ENCODE results near the gene PVALEF. TPM values are rescaled to one million over a fixed set of nuclear protein-coding genes. Genes with fewer than 3 reads are reported as not detected.

The PVALEF gene
- total RNA-seq, 1 donor from 2014 or later, result not detected

GRCh38 chr17:81129289-81129688, 36.0 kb upstream of the PVALEF start:
- CTCF ChIA-PET, result no interaction called here
- DNase-seq, result no peak
- Mint-ChIP-seq H3K9me3 (no peaks in the 10 kb centered on the region), H3K4me3 (no peak overlapping the region), H3K36me3 (ENCODE audit: low read depth) (no peaks in the 10 kb centered on the region), H3K27me3 (no peaks in the 10 kb centered on the region), H3K4me1 (no peaks in the 10 kb centered on the region), H3K27ac (no peak overlapping the region)
- TF ChIP-seq, protein P1, sequence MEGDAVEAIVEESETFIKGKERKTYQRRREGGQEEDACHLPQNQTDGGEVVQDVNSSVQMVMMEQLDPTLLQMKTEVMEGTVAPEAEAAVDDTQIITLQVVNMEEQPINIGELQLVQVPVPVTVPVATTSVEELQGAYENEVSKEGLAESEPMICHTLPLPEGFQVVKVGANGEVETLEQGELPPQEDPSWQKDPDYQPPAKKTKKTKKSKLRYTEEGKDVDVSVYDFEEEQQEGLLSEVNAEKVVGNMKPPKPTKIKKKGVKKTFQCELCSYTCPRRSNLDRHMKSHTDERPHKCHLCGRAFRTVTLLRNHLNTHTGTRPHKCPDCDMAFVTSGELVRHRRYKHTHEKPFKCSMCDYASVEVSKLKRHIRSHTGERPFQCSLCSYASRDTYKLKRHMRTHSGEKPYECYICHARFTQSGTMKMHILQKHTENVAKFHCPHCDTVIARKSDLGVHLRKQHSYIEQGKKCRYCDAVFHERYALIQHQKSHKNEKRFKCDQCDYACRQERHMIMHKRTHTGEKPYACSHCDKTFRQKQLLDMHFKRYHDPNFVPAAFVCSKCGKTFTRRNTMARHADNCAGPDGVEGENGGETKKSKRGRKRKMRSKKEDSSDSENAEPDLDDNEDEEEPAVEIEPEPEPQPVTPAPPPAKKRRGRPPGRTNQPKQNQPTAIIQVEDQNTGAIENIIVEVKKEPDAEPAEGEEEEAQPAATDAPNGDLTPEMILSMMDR (IDR thresholded peaks at IDR 0.05), result no peak
- POLR2A ChIA-PET, result no interaction called here
- no peak for ATAC-seq (ENCODE audit: low read depth)
- intact Hi-C loops (cut with micrococcal nuclease), result no loop called here

- ChIA-PET CTCF (no interaction called here), POLR2A (no interaction called here)
- intact Hi-C loops (cut with micrococcal nuclease), result no loop called here
- Mint-ChIP-seq H3K4me3 (no peak overlapping the region), H3K9me3 (no peaks in the 10 kb centered on the region), H3K27me3 (no peaks in the 10 kb centered on the region), H3K4me1 (no peaks in the 10 kb centered on the region), H3K36me3 (ENCODE audit: low read depth) (no peaks in the 10 kb centered on the region), H3K27ac (no peak overlapping the region)
- DNase-seq (no peak), ATAC-seq (ENCODE audit: low read depth) (no peak)
- TF ChIP-seq, protein P1 (IDR thresholded peaks at IDR 0.05), result no peak
Measured at GRCh38 chr17:81129711-81130367, 35.5 kb upstream of the PVALEF start.

DNA sequence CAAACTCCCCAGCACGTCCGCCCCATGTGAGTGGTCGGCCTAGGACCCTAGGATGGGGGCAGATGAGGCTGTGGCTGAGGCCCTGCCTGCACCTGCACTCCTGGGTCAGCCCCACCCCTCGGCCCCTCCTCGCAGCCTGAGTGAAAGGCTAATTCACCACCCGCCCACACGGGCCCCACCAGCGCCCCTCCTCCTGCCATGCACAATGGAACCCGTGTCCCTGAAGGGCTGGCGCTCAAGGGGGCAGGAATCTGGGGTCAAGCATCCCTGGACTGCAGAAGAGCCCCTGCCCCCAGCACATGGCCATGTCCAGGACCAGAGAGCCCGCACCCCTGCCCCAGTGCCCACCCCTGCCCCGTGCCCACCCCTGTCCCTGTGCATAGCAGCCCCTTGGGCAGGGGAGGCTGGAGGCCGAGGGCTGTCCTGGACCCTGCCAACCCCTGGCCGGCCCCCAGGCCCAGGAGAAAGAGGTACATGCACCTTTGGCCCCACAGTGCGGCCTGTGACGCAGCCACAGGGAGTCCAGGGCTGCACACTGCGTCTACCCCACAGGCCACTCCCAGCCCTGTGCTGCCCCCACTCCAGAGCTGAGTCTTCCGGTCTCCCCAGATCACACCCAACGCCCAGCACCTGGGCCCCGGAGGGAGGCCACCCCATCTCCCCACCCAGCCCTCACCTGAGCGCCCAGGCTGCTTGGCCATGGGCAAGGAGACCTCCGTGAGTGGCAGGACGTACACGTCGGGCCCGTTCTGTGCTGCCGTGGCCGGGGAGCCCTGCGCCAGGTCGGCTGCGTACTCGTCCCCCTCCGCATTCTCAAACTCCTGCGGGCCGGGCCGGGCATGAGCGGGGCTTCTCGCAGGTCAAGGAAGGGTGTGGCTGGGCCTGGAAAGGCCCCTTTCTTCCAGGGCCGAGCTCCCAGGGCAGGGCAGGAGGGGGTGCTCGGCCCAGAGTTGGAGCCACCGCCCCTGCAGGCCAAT, 34.6 kb upstream of the PVALEF start:
- CTCF ChIA-PET, result no interaction called here
- intact Hi-C loops (cut with micrococcal nuclease), result no loop called here
- Mint-ChIP-seq H3K4me1 (no peaks in the 10 kb centered on the region), H3K27me3 (no peaks in the 10 kb centered on the region), H3K9me3 (no peaks in the 10 kb centered on the region), H3K4me3 (no peak overlapping the region), H3K36me3 (ENCODE audit: low read depth) (no peaks in the 10 kb centered on the region), H3K27ac (no peak overlapping the region)
- POLR2A ChIA-PET, result no interaction called here
- TF ChIP-seq, protein P1 (IDR thresholded peaks at IDR 0.05), result no peak
- ATAC-seq (ENCODE audit: low read depth) (no peak), DNase-seq (no peak)

DNA sequence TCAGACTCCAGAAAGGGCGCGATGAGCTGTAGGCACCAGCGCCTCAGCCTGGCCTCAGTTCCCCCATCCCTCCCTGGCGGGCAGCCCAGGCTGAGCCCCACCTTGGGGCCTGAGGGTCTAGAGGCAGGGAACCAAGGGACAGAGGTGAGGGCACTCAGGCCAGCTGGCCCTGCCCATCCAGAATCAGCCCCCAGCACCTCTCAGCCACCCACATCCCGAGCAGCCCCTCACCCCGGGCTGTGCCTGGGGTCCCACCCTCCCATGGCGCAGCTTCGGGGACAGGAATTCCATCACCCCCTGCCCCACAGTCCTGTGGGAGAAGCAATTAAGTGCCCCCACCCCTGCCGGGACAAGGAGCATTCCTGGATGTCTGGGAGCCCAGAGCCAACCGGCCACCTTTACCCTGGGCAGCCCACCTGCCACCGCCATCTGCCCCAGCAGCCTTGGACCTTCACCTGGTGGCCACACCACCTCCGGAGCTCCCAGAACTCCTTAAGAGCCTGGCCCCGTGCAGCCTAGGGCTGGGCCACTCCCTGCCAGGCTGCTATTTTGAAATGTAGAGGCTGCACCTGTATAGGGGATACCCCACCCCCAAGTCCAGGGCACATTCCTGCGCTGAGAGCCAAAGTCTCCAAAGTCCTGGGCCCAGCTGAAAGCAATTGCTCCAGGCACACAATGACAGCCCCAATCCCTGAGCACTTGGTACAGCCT, 33.7 kb upstream of the PVALEF start:
- DNase-seq, result no peak
- H3K27me3 Mint-ChIP-seq, result no peaks in the 10 kb centered on the region
- no peak overlapping the region for H3K4me3 Mint-ChIP-seq
- POLR2A ChIA-PET, result no interaction called here
- TF ChIP-seq, protein P1 (IDR thresholded peaks at IDR 0.05), result no peak
- H3K27ac Mint-ChIP-seq, result no peak overlapping the region
- H3K9me3 Mint-ChIP-seq, result no peaks in the 10 kb centered on the region
- CTCF ChIA-PET, result no interaction called here
- H3K36me3 Mint-ChIP-seq (ENCODE audit: low read depth), result no peaks in the 10 kb centered on the region
- no peak for ATAC-seq (ENCODE audit: low read depth)
- intact Hi-C loops (cut with micrococcal nuclease), result no loop called here
- no peaks in the 10 kb centered on the region for H3K4me1 Mint-ChIP-seq

GRCh38 chr17:81132197-81132540, 33.1 kb upstream of the PVALEF start:
- intact Hi-C loops (cut with micrococcal nuclease), result no loop called here
- ChIA-PET POLR2A (no interaction called here), CTCF (no interaction called here)
- Mint-ChIP-seq H3K4me3 (no peak overlapping the region), H3K27me3 (no peaks in the 10 kb centered on the region), H3K27ac (no peak overlapping the region), H3K9me3 (no peaks in the 10 kb centered on the region), H3K4me1 (no peaks in the 10 kb centered on the region), H3K36me3 (ENCODE audit: low read depth) (no peaks in the 10 kb centered on the region)
- TF ChIP-seq, protein P1 (IDR thresholded peaks at IDR 0.05), result no peak
- DNase-seq, result no peak
- no peak for ATAC-seq (ENCODE audit: low read depth)

Measured in activated B cell treated with CpG ODN at 0.5 μM for 24 hours (primary cell).